HCT116 (cell line): Measurements from ENCODE around the gene RIMBP3C.
"Not testable (repeated sequence)": the region's sequence is repeated elsewhere in the genome, so short reads cannot be mapped to it uniquely, and the experiment has no call there.

Experiments
- EZH2 ChIP-seq: fragments of 200-600 bp; sonication (generic); IDR thresholded peaks from 2 replicates; pipeline ENCODE4 v1.6.1; 2017; ENCODE audit warnings: antibody characterized with exemption, mixed run types
- EZH2phosphoT487 ChIP-seq: fragments of 200-600 bp; IDR thresholded peaks from 2 replicates; pipeline ENCODE4 v1.6.1; 2018; ENCODE audit warnings: antibody characterized with exemption, borderline replicate concordance
- JUND ChIP-seq: IDR thresholded peaks from 2 replicates; pipeline ENCODE4 v1.6.1; 2012
- POLR2A ChIP-seq: IDR thresholded peaks from 2 replicates; pipeline ENCODE4 v1.7.0; 2011; ENCODE audit warnings: borderline replicate concordance; ENCODE audit not compliant: insufficient read depth, insufficient read length; ENCODE audit errors: extremely low read depth
- POLR2AphosphoS5 ChIP-seq: IDR thresholded peaks from 2 replicates; pipeline ENCODE4 v1.6.1; 2011; ENCODE audit warnings: mild to moderate bottlenecking, low read depth, low read length, moderate library complexity
- ZNF274 ChIP-seq: fragments of 200-500 bp; sonication (Bioruptor generic); IDR thresholded peaks from 2 replicates; pipeline ENCODE4 v1.6.1; 2014; ENCODE audit warnings: mild to moderate bottlenecking, low read depth, low read length, inconsistent platforms
- TF ChIP-seq, protein P1 (sequence below), 3 experiments: fragments of 200-600 bp in 1 of 3; sonication (generic) in 1 of 3; IDR thresholded peaks in 2 of 3; conservative IDR thresholded peaks in 1 of 3; 2 replicates each; pipeline ENCODE4 v1.5.1; 2012 to 2017; ENCODE audit warnings: low read depth in 2 of 3, low read length in 2 of 3, antibody characterized with exemption in 1 of 3, borderline replicate concordance in 1 of 3, control low read depth in 1 of 3, mild to moderate bottlenecking in 1 of 3, mixed read lengths in 1 of 3, mixed run types in 1 of 3, moderate library complexity in 1 of 3; ENCODE audit not compliant: insufficient read depth in 1 of 3
- TF ChIP-seq, protein P2 (sequence below): IDR thresholded peaks from 2 replicates; pipeline ENCODE4 v1.6.1; 2012

DNA sequence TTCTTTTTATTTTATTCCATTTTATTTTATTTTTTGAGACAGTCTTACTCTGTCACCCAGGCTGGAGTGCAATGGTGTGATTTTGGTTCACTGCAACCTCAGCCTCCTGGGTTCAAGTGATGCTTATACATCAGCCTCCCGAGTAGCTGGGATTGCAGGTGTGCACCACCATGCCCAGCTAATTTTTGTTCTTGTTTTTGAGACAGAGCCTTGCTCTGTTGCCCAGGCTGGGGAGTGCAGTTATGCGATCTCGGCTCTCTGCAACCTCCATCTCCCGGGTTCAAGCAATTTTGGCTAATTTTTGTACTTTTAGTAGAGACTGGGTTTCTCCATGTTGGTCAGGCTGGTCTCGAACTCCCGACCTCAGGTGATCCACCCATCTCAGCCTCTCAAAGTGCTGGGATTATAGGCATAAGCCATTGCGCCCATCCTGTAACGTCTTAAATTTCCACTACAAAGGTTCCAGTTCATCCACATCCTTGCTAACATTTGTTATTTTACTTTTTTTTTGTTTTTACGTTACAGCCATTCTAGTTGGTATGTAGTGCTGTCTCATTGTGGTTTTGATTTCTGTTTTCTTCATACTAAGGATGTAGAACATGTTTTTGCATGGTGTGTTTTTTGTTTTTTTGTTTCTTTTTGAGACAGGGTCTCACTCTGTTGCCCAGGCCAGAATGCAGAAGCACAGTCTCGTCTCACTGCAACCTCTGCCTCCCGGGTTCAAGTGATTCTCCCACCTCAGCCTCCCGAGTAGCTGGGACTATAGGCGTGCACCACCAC lies 45.3 kb upstream of the RIMBP3C start:
- TF ChIP-seq, protein P1, sequence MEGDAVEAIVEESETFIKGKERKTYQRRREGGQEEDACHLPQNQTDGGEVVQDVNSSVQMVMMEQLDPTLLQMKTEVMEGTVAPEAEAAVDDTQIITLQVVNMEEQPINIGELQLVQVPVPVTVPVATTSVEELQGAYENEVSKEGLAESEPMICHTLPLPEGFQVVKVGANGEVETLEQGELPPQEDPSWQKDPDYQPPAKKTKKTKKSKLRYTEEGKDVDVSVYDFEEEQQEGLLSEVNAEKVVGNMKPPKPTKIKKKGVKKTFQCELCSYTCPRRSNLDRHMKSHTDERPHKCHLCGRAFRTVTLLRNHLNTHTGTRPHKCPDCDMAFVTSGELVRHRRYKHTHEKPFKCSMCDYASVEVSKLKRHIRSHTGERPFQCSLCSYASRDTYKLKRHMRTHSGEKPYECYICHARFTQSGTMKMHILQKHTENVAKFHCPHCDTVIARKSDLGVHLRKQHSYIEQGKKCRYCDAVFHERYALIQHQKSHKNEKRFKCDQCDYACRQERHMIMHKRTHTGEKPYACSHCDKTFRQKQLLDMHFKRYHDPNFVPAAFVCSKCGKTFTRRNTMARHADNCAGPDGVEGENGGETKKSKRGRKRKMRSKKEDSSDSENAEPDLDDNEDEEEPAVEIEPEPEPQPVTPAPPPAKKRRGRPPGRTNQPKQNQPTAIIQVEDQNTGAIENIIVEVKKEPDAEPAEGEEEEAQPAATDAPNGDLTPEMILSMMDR (IDR thresholded peaks at IDR 0.05 in 2 of 3, conservative IDR thresholded peaks at IDR 0.05 in 1 of 3; ENCODE audit: borderline replicate concordance in 1 of 3, insufficient read depth in 1 of 3, low read depth in 2 of 3, low read length in 2 of 3): not testable (repeated sequence)
- TF ChIP-seq POLR2A, POLR2AphosphoS5, EZH2, JUND, ZNF274, EZH2phosphoT487: not testable (repeated sequence)
- TF ChIP-seq, protein P2, sequence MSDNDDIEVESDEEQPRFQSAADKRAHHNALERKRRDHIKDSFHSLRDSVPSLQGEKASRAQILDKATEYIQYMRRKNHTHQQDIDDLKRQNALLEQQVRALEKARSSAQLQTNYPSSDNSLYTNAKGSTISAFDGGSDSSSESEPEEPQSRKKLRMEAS: not testable (repeated sequence)
